HG03571 (cell line): ENCODE data around the gene PPP2R5D.
A peak's percentile ranks its signal among the peaks of the same experiment; 100 is the strongest.
"Not testable (repeated sequence)": the region's sequence is repeated elsewhere in the genome, so short reads cannot be mapped to it uniquely, and the experiment has no call there.

Source experiments
- ATAC-seq: cut with Tn5 transposase; IDR thresholded peaks from one replicate; pipeline ENCODE4 v1.9.1; 2021; ENCODE audit not compliant: unreplicated experiment

PPP2R5D gene

DNA sequence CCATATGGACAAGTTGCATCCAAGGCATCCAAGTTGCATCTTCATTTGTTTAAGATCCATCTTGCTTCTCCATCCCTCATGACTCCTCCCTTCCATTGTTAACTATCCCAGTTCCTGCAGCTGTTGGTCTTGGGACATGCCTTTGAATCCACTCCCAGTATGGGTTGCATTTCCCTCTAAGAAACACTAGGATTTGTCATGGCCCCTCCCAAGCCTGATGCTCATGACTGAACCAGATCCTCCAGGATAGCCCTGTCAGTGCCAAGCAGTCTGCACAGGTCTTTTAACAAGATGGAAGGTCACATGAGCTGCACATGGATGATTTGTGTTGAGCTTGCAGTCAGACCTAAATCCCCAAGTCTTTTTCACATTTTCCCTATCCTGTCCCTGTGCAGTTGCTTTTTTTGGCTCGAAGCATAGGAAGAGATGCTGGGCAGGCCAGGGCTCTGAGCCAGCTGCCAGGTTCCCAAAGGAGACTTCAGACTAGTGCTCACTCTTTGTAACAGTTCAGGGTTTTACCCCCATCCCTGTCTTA, 4.2 kb downstream of the PPP2R5D start:
- ATAC-seq: no peak

DNA sequence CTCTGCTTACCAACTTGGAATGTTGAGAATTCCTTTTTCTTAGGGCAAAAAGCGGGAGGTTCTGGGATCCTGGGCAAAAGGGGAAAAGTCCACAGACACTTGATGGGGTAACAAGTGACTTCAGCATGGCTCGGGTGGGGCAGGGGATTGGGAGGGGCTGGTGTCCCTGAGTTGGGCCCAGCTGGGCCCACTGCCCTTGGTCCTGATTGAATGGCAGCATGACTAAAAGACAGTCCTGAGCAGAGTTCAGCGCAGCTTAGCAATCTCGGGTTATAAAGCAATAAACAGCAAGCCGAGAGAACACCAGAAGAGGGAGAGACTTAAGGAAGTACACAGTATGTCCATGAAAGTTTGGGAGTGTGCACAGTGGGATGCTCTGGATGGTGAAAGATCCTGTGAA, 5.6 kb downstream of the PPP2R5D start:
- no peak for ATAC-seq

DNA sequence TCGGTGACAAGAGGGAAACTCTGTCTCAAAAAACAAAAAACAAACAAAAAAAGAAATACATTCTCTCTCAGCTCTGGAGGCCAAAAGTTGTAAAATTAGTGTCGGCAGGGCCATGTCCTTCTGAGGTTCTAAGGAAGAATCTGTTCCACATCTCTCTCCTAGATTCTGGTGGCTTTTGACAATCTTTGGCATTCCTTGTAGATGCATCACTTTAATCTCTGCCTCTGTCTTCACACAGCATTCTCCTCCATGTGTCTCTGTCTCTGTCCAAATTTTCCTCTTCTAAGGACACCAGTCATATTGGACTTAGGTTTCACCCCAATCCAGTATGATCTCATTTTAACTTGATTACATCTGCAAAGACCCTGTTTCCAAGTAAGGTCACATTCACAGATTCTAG, 9.1 kb downstream of the PPP2R5D start:
- ATAC-seq: no peak

DNA sequence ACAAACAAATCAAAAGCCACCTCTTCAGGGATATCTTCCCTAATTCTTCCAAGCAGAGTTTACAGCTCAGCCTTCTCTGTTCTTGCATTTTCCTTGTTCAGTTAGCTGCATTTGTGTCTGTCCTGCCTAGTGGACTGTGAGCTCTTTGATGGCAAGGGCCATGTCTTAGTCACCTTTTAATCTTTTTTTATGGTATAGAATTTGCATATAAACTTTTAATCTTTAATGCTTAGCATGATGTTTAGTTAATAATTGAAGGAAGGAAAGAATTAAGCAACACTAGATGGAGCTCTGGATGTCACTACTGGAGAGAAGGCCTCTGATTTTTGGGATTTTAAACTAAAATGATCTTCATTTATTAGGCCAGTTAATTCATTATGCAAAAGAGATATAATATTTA, 12.1 kb downstream of the PPP2R5D start:
- ATAC-seq: no peak

DNA sequence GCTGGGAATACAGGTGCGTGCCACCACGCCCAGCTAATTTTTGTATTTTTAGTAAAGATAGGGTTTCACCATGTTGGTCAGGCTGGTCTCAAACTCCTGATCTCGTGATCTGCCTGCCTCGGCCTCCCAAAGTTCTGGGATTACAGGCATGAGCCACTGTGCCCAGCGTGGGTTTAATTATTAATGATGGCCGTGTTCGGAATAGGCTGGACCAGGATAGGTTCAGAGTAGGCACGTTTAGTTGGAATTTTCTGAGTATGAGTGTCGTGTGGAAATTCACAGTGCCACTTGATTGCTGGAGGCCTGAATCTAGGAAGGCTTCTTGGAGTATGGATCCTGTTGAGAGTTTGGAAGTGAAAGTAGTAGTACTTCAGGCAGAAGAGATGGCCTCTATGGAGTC, 13.8 kb downstream of the PPP2R5D start:
- ATAC-seq: not testable (repeated sequence)

DNA sequence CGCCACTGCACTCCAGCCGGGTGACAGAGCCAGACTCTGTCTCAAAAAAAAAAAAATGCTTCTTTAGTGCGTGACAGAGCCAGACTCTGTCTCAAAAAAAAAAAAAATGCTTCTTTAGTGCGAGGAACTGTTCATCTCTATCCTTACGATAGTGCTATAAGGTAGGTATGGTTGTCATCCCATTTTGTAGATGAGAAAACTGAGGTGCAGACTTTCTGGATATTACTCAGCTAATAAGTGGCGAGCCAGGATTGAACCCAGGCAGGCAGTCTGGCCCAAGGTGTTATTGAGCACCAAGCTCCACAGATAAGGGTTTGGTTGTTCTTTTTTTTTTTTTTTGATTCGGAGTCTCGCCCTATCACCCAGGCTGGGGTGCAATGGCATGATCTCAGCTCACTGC, 17.5 kb downstream of the PPP2R5D start:
- ATAC-seq: no peak

DNA sequence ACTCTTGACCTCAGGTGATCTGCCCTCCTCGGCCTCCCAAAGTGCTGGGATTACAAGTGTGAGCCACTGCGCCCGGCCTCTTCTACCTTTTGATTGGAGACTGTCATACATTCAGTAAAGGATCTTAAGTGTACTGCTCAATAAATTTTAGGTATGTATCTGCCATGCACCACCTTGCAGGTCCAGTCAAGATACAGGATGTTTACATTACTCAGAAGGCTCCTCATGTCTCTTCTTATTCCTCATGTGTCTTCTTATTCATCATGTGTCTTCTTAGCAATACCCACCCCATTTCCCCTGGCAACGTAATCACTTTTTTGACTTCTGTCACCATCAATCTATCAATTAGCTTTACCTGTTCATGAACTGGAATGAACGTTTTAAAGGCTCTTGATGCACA, 21.5 kb downstream of the PPP2R5D start:
- no peak for ATAC-seq

DNA sequence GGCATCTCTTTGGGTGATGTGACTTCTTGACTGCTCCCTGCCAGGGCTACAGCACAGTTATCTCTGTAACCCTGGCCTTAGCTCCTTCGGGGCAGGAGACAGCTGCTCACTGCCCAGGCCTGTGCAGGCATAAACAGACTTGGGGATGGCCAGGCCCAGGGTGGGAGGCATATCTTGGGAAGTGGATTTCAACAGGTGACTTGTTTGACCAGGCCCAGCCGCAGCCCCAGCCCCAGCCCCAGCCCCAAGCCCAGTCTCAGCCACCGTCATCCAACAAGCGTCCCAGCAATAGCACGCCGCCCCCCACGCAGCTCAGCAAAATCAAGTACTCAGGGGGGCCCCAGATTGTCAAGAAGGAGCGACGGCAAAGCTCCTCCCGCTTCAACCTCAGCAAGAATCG, 21.9 kb downstream of the PPP2R5D start:
- ATAC-seq: no peak

DNA sequence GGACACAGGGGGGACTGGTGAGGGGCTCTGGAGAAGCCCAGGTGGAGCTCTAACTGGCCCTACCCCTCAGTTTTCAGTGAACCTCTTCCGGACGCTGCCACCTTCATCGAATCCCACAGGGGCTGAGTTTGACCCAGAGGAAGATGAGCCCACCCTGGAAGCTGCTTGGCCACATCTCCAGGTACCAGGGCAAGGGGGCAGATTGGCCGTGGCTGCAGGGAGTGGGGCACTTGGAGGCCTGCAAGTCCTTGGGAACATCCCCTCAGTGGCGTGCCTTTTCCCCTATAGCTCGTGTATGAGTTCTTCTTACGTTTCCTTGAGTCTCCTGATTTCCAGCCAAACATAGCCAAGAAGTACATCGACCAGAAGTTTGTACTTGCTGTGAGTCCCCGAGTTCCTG, 22.8 kb downstream of the PPP2R5D start:
- no peak for ATAC-seq

DNA sequence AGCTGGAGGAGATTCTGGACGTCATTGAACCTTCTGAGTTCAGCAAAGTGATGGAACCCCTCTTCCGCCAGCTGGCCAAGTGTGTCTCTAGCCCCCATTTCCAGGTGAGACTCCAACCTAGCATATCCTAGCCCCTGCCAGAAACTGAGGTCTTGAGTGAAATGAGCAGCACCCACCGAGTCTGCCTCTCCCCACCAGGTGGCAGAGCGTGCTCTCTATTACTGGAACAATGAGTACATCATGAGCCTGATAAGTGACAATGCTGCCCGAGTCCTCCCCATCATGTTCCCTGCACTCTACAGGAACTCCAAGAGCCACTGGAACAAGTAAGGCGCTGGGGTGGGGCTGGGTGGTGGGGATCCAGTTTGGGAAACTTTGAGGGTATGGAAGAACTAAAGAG, 24.8 kb downstream of the PPP2R5D start:
- ATAC-seq: no peak

DNA sequence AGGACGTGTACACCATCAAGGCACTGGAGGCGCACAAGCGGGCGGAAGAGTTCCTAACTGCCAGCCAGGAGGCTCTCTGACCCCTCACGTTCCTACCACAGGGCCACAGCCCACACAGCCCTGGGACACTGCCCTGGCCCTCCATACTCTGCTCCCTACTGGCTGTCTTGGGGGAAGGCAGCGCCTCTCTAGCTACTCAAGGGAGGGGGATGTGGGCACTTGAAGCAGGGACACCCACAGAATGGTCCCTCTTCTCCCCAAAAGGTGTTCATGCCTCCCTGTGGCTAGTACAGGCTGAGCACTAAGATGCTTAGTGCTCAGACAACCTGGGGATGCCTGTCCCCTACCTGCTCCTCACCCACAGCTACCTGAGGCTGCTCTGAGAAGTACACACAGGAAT, 26.8 kb downstream of the PPP2R5D start:
- no peak for ATAC-seq

DNA sequence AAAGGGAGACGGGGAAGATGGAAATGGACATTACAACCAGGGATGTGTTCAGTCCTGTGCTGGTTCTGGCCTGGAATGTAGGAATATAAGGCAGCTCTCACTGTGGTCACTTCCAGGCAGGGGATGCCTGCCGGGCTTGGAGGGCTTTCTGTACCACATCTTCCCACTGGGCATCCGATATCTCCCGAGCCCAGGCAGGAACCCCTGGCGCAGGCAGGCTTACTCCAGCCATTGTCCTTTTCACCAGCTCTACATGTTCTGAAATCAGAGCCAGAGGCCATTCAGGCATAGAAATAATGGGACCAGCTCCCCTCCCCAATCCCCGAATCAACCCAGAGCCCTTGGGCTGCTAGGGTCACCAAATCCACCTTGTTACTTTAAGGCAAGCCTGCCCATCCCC, 28.0 kb downstream of the PPP2R5D start:
- no peak for ATAC-seq

DNA sequence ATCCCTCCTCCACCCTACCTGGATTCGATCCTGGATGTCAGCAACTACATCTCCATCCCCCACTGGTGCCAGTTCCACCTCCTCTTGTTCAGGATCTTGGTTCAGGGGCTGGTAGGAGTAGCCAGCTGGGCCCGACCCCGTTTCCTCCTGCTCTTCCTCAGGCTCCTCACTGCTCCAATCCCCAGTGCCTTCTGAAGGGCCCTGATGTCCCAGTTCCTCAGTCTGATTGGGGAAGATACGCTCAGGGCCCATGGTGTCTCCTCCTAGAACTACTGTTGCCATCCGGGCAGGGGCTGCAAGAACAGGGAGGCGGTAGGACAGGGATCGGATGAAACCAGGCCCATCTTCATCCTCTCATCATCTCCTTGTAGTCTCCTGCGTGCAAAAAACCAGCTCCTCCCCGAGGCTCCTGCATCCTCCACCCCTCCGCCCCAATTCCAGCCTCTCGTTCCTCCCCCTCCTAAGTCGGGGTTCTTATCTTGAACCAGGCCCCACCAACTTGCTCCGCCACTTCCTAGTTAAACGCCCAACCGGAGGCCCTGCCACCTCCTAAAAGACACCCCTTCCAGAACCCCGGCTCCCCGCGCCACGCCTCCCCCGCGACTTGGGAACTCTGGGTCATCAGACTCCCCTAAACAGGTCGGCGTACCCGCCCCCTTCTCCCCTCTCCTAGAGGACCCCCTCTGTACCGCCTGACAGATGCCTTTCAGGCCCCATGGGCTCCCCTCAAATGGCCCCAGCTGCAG, 28.9 kb downstream of the PPP2R5D start:
- peak; percentile 1 for ATAC-seq

DNA sequence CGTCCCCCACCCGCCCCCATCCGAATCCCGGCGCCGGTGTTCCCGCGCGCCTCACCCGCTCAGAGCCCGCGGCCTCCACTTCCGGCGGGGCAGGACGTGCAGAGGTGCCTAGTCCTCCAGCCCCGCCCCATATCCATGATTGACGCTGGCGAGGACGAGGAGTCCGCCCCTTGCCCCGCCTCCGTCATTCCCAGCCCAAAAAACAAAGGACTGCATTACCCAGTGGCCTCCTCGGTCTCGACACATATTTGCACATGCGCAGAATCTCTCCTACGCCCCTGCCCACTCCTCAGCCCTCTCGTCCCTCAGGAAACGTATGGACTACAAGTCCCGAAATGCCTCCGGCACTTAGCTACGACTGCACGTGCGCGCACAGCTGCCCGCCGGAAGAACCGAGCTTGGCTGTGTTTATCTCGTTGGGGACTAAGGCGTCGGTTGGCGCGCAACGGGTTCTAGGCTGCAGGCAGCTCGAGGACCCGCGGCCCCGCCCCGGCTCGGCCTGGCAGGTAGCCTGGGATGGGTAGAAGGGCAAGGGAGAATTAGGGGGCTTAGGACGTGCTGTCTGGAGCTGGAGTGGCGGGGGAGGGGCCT, 29.6 kb downstream of the PPP2R5D start, which contains the start of the genes KLHDC3 and MEA1:
TSS of gene KLHDC3 (plus strand) at position 407 of the 591 bp plus-strand sequence. CDS start 2,944 bp downstream, outside the sequence.
TSS of gene MEA1 (minus strand) at position 104 of the 591 bp plus-strand sequence. CDS start 133 bp downstream, outside the sequence.
- peak; percentile 89 for ATAC-seq

DNA sequence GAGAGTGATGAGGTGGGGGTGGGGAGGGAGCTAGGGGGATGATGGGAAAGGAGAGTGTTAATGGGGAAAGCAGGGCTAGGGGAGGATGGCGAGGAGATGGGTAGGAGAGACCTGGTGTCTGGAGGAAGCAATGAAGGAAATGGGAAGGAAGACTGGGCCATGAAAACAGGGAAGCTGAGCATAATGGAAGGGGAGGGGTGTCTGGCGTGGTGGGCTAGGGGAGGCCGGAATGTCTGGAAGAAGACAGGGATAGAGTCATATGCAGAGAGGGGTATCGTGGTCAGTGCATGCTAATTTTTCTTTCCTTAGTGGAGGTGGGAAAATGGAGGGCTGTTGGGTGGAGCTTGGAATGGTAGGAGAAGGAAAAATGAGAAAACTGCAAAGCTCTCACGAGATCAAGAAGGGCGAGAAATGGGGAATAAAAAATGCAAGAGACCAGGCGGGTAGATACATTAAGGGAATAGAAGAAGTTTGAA, 30.1 kb downstream of the PPP2R5D start:
- ATAC-seq: no peak

DNA sequence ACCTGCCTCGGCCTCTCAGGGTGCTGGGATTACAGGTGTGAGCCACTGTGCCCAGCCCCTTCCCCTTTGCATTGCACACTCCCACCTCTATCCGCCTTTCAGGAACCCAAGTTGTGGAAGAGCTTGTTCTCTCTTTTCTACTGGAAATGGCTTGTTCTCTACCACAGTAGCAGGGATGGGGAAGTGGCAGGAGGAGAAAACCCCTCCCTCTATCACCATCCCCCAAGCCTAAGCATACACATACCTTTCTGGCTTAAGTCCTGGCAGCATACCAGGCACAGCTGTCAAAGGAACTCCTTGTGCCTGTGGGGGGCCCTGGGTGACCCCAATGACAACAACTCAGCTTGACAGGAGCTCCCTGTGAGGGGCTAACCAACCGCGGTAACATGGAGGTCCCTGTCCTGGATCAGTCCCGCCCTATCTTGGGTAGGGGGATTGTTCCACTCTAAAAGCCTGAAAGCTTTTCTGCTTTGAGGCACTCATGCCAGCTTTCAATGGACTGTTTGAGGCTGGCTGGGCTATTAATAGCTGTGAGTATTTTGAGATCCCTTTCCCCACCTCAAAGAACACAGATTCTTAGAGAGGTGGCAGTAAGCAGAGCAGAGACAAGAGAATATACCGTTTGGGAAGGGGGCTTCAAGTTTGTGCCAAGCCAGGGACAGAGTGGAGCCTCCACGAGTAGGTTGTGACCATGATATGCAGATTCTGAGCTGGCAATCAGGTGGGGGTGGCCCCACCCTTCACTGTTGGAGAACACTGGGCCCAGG, 32.0 kb downstream of the PPP2R5D start:
- no peak for ATAC-seq

DNA sequence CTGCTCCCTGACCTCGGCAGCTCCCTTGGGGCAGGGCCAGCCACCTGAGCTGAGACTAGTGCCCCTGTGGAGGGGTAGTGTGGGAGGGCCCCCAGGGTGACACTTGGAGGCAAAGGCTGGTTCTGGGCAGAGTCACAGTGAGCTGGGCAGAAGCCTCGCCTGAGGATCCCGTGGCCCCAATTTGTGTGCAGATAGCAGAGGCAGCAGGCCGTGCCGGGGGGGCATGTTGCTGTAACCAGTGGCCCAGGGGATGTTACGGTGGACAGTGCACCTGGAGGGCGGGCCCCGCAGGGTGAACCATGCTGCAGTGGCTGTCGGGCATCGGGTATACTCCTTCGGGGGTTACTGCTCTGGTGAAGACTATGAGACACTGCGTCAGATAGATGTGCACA, 32.6 kb downstream of the PPP2R5D start:
- no peak for ATAC-seq

DNA sequence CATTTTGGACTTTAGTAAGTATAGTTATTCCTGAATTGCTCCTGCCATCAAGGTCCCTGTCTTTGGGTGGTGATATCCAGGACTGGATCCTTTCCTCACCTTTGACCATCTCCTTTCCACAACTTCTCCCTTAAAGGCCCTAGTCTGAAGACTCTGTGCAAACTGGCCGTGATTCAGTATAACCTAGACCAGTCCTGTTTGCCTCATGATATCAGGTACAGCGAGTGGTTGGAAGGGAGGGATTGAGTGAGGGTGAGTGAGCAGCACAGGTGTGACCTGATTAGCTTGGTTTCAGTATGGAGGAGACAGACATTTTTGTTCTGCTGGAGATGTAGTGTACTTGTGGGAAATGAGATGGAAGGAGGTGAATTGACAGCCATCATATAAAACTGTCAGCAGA, 34.8 kb downstream of the PPP2R5D start:
- no peak for ATAC-seq

DNA sequence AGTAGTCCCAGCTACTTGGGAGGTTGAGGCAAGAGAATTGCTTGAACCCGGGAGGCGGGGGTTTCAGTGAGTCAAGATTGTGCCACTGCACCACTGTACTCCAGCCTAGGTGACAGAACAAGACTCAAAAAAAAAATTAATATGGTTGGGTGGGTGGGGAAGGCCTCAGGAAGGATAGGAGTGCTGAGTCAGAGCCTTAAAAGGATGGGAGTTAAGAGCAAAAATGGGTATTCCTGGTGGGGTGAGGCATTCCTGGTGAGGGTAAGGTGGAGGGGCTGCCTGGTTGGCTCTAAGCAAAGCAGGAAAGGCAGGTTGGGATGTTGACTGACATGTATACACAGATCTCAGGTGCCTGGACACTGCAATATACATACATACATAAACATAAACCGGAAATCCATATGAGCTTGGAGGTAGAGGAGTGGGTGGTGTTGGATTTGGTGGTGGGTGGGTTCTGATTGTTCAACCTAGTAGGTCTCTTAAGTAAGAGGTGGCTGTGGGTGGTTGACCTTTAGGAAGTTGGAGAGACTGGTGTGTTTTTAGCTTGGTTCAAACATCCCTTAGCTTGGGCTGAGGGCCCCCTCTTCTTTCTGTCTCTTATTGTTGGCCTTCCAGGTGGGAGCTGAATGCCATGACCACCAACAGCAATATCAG, 35.8 kb downstream of the PPP2R5D start:
- ATAC-seq: no peak

DNA sequence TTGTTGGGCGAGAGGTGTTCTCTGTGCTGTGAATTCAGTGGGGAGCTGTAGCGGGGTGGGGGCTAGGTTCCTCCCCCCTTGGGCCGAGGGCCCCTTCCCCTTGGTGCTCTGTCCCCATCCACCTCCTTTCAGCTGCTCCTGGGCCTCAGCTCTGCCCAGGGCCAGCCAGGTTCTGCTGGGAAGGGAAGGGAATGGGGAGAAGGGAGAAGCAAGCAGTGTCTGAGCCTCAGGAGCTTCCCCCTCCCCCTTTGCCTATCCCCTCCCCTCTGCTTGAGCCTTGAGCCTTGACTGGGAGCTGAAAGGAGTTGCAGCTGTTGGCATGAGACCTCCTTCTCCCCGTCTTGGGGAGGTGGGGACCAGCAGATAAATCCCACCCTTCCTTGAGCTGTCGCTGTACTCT, 36.5 kb downstream of the PPP2R5D start:
- ATAC-seq: no peak
